MM.1S (cell line): ENCODE results near the gene ANKIB1.

ENCODE experiments used
- DNase-seq: peaks from one replicate; pipeline ENCODE4 v3.0.0-alpha.2; 2015
- H2AFZ ChIP-seq: fragments of 300-600 bp; sonication (generic); 2 replicates; pipeline ENCODE4 v1.6.0; 2016; ENCODE audit warnings: antibody characterized with exemption, low read length
- H3F3A ChIP-seq: fragments of 300-600 bp; sonication (generic); 2 replicates; pipeline ENCODE4 v1.6.1; 2016; ENCODE audit warnings: mild to moderate bottlenecking, antibody characterized with exemption, low read length, moderate library complexity, mixed read lengths; ENCODE audit not compliant: insufficient read depth
- H3K27ac ChIP-seq: fragments of 300-600 bp; sonication (generic); 2 replicates; pipeline ENCODE4 v1.5.1; 2016; ENCODE audit warnings: mild to moderate bottlenecking, low read length
- H3K27me3 ChIP-seq: fragments of 300-600 bp; sonication (generic); replicated peaks from 2 replicates; pipeline ENCODE4 v1.6.0; 2016; ENCODE audit warnings: low read length; ENCODE audit not compliant: insufficient read depth
- H3K36me3 ChIP-seq: fragments of 300-600 bp; sonication (generic); replicated peaks from 2 replicates; pipeline ENCODE4 v1.6.1; 2016; ENCODE audit warnings: mild to moderate bottlenecking, low read length, mixed read lengths; ENCODE audit not compliant: insufficient read depth
- H3K4me1 ChIP-seq: fragments of 300-600 bp; sonication (generic); 2 replicates; pipeline ENCODE4 v1.6.1; 2016; ENCODE audit warnings: low read length, mixed read lengths
- H3K4me2 ChIP-seq: fragments of 300-600 bp; sonication (generic); 2 replicates; pipeline ENCODE4 v1.6.0; 2016; ENCODE audit warnings: low read depth, low read length
- H3K4me3 ChIP-seq: fragments of 300-600 bp; sonication (generic); 2 replicates; pipeline ENCODE4 v1.5.1; 2016; ENCODE audit warnings: low read length, mixed read lengths
- H3K79me2 ChIP-seq: fragments of 300-600 bp; sonication (generic); 2 replicates; pipeline ENCODE4 v1.6.1; 2016; ENCODE audit warnings: mixed run types, low read length, mixed read lengths
- H3K9ac ChIP-seq: fragments of 300-600 bp; sonication (generic); 2 replicates; pipeline ENCODE4 v1.6.1; 2016; ENCODE audit warnings: low read length, mixed read lengths
- H3K9me2 ChIP-seq: fragments of 300-600 bp; sonication (generic); replicated peaks from 2 replicates; pipeline ENCODE4 v1.6.1; 2016; ENCODE audit warnings: mild to moderate bottlenecking, low read length, mixed read lengths; ENCODE audit not compliant: insufficient read depth
- H3K9me3 ChIP-seq: fragments of 300-600 bp; sonication (generic); replicated peaks from 2 replicates; pipeline ENCODE4 v1.6.1; 2016; ENCODE audit warnings: mild to moderate bottlenecking, low read length, mixed read lengths; ENCODE audit not compliant: insufficient read depth
- H4K20me1 ChIP-seq: fragments of 300-600 bp; sonication (generic); 2 replicates; pipeline ENCODE4 v1.6.1; 2016; ENCODE audit warnings: mild to moderate bottlenecking, low read length, moderate library complexity, mixed read lengths; ENCODE audit not compliant: insufficient read depth
- CTCF ChIP-seq: fragments of 300-600 bp; sonication (generic); IDR thresholded peaks from 2 replicates; pipeline ENCODE4 v1.5.1; 2016; ENCODE audit warnings: antibody characterized with exemption, low read length, mixed read lengths
- EZH2 ChIP-seq: fragments of 300-600 bp; sonication (generic); optimal IDR thresholded peaks from 2 replicates; pipeline ENCODE3; 2017; ENCODE audit warnings: low read depth, mild to moderate bottlenecking, antibody characterized with exemption, low read length, mixed read lengths
- EZH2phosphoT487 ChIP-seq: fragments of 300-600 bp; sonication (generic); IDR thresholded peaks from 2 replicates; pipeline ENCODE4 v1.6.1; 2018; ENCODE audit warnings: antibody characterized with exemption, low read length

ANKIB1 gene

GRCh38 chr7:92412745-92413144 is 167.0 kb downstream of the ANKIB1 start:
- no peak for DNase-seq
- Histone ChIP-seq H3K27ac (no peak overlapping the region), H3K4me1 (0 out of 2 replicates have a peak, but pooled peaks cover 6% of the 10 kb centered on the region), H2AFZ (no peak overlapping the region), H3F3A (no peaks in the 10 kb centered on the region), H3K9me3 (no peaks in the 10 kb centered on the region), H3K4me2 (no peak overlapping the region), H3K36me3 (no peaks in the 10 kb centered on the region), H3K79me2 (no peaks in the 10 kb centered on the region), H3K9ac (no peak overlapping the region), H4K20me1 (no peaks in the 10 kb centered on the region), H3K27me3 (no peaks in the 10 kb centered on the region), H3K4me3 (no peak overlapping the region), H3K9me2 (no peaks in the 10 kb centered on the region)
- TF ChIP-seq EZH2phosphoT487 (no peak), EZH2 (no peak), CTCF (no peak)

- TF ChIP-seq CTCF (no peak), EZH2phosphoT487 (no peak), EZH2 (no peak)
- H3K9ac ChIP-seq, result no peak overlapping the region
- no peak overlapping the region for H2AFZ ChIP-seq
- H3K36me3 ChIP-seq, result no peaks in the 10 kb centered on the region
- no peaks in the 10 kb centered on the region for H3K9me2 ChIP-seq
- no peaks in the 10 kb centered on the region for H3K79me2 ChIP-seq
- no peaks in the 10 kb centered on the region for H3F3A ChIP-seq
- no peak overlapping the region for H3K4me2 ChIP-seq
- H3K4me3 ChIP-seq, result no peak overlapping the region
- no peaks in the 10 kb centered on the region for H3K9me3 ChIP-seq
- H4K20me1 ChIP-seq, result no peaks in the 10 kb centered on the region
- H3K27ac ChIP-seq, result no peak overlapping the region
- H3K27me3 ChIP-seq, result no peaks in the 10 kb centered on the region
- H3K4me1 ChIP-seq, result 0 out of 2 replicates have a peak, but pooled peaks cover 6% of the 10 kb centered on the region
- no peak for DNase-seq
Measured at GRCh38 chr7:92413550-92413949, 167.8 kb downstream of the ANKIB1 start.

GRCh38 chr7:92415225-92415624 is 169.5 kb downstream of the ANKIB1 start:
- Histone ChIP-seq H2AFZ (no peak overlapping the region), H3K9ac (no peak overlapping the region), H3K4me2 (no peak overlapping the region), H3K4me1 (0 out of 2 replicates have a peak, but pooled peaks cover 6% of the 10 kb centered on the region), H3K27me3 (no peaks in the 10 kb centered on the region), H3K9me3 (no peaks in the 10 kb centered on the region), H3F3A (no peaks in the 10 kb centered on the region), H4K20me1 (no peaks in the 10 kb centered on the region), H3K4me3 (no peak overlapping the region), H3K79me2 (no peaks in the 10 kb centered on the region), H3K9me2 (no peaks in the 10 kb centered on the region), H3K27ac (no peak overlapping the region), H3K36me3 (no peaks in the 10 kb centered on the region)
- TF ChIP-seq EZH2phosphoT487, result no peak
- no peak for TF ChIP-seq CTCF
- no peak for TF ChIP-seq EZH2
- no peak for DNase-seq

- Histone ChIP-seq H2AFZ (no peak overlapping the region), H3K9me3 (no peaks in the 10 kb centered on the region), H3K9ac (no peak overlapping the region), H4K20me1 (no peaks in the 10 kb centered on the region), H3K27ac (no peak overlapping the region), H3K9me2 (no peaks in the 10 kb centered on the region), H3K27me3 (no peaks in the 10 kb centered on the region), H3K4me3 (no peak overlapping the region), H3K4me2 (no peak overlapping the region), H3K79me2 (no peaks in the 10 kb centered on the region), H3K4me1 (peaks cover 17% of the 10 kb centered on the region), H3K36me3 (no peaks in the 10 kb centered on the region), H3F3A (no peaks in the 10 kb centered on the region)
- TF ChIP-seq EZH2 (no peak), CTCF (no peak), EZH2phosphoT487 (no peak)
- no peak for DNase-seq
Measured at GRCh38 chr7:92417913-92418312, 172.1 kb downstream of the ANKIB1 start.
